Gastroesophageal sphincter (tissue), 4 donors: ENCODE data around the gene B4GALT2. TPM values are rescaled to one million over a fixed set of nuclear protein-coding genes. Genes with fewer than 3 reads are reported as not detected.

Experiments used
- ATAC-seq: fragments of 150-250 bp; one replicate; pipeline ENCODE4 v1.9.1; 2016; ENCODE audit warnings: mild to moderate bottlenecking, moderate library complexity
- H3K27ac ChIP-seq, 4 donors: fragments of 200-600 bp; sonication (generic) in 3 of 4; 1 replicate in 3 of 4; 2 replicates in 1 of 4; pipeline ENCODE4 v1.5.1; 2016 to 2019
- H3K27me3 ChIP-seq: fragments of 200-600 bp; sonication (generic); one replicate; pipeline ENCODE4 v1.5.1; 2019
- H3K36me3 ChIP-seq, 2 donors: fragments of 200-600 bp; sonication (generic); one replicate each; pipeline ENCODE4 v1.5.1; 2019; ENCODE audit warnings: control low read depth in 1 of 2
- H3K4me1 ChIP-seq, 3 donors: fragments of 200-600 bp; sonication (generic); 1 replicate in 2 of 3; 2 replicates in 1 of 3; pipeline ENCODE4 v1.5.1; 2016 to 2019; ENCODE audit warnings: control low read depth in 2 of 3
- H3K4me3 ChIP-seq, 2 donors: fragments of 200-600 bp; sonication (generic); one replicate each; pipeline ENCODE4 v1.5.1; 2019; ENCODE audit warnings: mild to moderate bottlenecking in 1 of 2, moderate library complexity in 1 of 2
- H3K9me3 ChIP-seq, 3 donors: fragments of 200-600 bp; sonication (generic); one replicate each; pipeline ENCODE4 v1.5.1; 2017 to 2019; ENCODE audit warnings: control low read depth in 2 of 3
- EP300 ChIP-seq: sonication (generic); formaldehyde crosslinking; IDR thresholded peaks from one replicate; pipeline ENCODE4 v1.6.1; 2017; ENCODE audit warnings: antibody characterized with exemption, mild to moderate bottlenecking
- POLR2A ChIP-seq, 2 donors: fragments of 450-650 bp; IDR thresholded peaks; one replicate each; pipeline ENCODE4 v1.6.1; 2017; ENCODE audit warnings: antibody characterized with exemption in 2 of 2, mild to moderate bottlenecking in 2 of 2, moderate library complexity in 1 of 2
- POLR2AphosphoS5 ChIP-seq: sonication (generic); formaldehyde crosslinking; IDR thresholded peaks from one replicate; pipeline ENCODE4 v1.6.1; 2017; ENCODE audit warnings: antibody characterized with exemption
- WGBS, 2 donors: methylation state at CpG; one replicate each; pipeline ENCODE4 v1.1.5; 2018; ENCODE audit warnings: low coverage in 1 of 2; 5-methylcytosine and 5-hydroxymethylcytosine counted together
- total RNA-seq, 4 donors: library from RNA; depleted of rRNA; stranded (reverse); fragments of >200 nt; gene quantifications; one replicate each; pipeline ENCODE4 v1.1.0, GENCODE V29; 2016
- TF ChIP-seq, protein P1 (sequence below), 4 experiments: fragments of 200-600 bp in 2 of 4; fragments of 450-650 bp in 2 of 4; sonication (generic) in 1 of 4; IDR thresholded peaks; one replicate each; pipeline ENCODE4 v1.5.1; 2017 to 2019; ENCODE audit warnings: antibody characterized with exemption in 4 of 4, mild to moderate bottlenecking in 2 of 4, moderate library complexity in 2 of 4

Gene B4GALT2
- total RNA-seq, 4 donors from 2014 or later, result 34.4 to 129 (median 37.6) TPM

DNA sequence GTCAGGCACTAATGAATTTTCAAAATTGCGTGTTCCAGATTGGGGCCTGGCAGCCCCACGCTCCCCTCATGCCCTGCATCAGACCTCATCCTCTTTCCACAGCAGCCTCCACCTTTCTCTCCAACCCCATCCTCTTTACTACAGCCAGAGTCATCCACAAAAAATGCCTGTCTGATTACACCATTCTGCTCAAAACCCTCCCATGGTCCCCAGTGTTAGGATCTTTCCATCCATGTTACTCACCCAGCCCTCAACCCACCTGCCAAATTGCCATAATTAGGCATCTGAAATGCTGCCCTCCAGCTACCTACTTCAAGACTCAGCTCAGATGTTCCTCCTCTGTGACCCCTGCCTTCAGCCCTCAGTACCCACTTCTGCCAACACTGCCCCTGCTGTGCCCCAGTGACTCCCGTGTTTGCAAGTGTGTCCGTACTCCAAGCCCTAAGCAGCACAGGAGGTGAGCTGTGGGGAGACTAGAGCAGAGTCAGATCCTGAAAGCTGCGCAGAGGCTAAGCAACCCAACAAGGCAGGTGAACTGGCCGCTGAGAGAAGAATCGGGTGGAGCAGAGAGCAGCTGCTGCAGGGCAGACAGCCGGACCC lies 46.1 kb upstream of the B4GALT2 start:
- no peak for ATAC-seq

DNA sequence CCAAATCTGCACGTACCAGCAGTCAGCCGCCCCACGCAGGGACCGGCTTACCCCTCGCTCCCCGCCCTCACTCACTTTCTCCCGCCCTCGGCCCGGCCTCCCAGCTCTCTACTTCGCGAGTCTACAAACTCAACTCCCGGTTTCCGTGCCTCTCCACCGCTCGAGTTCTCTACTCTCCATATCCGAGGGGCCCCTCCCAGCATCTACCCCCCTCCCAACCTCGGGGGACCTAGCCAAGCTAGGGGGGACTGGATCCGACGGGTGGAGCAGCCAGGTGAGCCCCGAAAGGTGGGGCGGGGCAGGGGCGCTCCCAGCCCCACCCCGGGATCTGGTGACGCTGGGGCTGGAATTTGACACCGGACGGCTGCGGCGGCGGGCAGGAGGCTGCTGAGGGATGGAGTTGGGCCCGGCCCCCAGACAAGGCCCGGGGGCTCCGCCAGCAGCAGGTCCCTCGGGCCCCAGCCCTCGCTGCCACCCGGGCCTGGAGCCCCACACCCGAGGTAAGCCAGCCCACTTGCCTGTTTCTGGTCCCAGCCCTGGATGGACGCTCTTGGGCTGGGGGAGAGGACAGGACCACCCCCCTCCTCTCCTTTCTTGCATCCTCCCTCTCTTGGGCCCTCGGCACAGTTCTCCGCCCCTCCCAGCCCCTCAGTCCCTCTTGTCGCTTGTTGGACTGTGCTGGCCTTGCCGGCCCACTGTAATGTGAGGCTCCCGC lies 45.5 kb upstream of the B4GALT2 start, which contains the start of gene ARTN:
TSS of gene ARTN (plus strand) at position 416 of the 715 bp plus-strand sequence. CDS start 1,856 bp downstream, outside the sequence.
- no peaks in the 10 kb centered on the region for H3K9me3 ChIP-seq
- peaks cover 0 to 43% (median 20%) of the 10 kb centered on the region in 3 donors for H3K4me1 ChIP-seq
- peaks cover 0 to 18% of the 10 kb centered on the region in 2 donors for H3K36me3 ChIP-seq
- peak within 1 kb of the TSS; percentile 17 to 51 for H3K4me3 ChIP-seq
- TF ChIP-seq EP300, result no peak
- TF ChIP-seq, protein P1, sequence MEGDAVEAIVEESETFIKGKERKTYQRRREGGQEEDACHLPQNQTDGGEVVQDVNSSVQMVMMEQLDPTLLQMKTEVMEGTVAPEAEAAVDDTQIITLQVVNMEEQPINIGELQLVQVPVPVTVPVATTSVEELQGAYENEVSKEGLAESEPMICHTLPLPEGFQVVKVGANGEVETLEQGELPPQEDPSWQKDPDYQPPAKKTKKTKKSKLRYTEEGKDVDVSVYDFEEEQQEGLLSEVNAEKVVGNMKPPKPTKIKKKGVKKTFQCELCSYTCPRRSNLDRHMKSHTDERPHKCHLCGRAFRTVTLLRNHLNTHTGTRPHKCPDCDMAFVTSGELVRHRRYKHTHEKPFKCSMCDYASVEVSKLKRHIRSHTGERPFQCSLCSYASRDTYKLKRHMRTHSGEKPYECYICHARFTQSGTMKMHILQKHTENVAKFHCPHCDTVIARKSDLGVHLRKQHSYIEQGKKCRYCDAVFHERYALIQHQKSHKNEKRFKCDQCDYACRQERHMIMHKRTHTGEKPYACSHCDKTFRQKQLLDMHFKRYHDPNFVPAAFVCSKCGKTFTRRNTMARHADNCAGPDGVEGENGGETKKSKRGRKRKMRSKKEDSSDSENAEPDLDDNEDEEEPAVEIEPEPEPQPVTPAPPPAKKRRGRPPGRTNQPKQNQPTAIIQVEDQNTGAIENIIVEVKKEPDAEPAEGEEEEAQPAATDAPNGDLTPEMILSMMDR (IDR thresholded peaks at IDR 0.05), result no peak
- no peak for TF ChIP-seq POLR2A (IDR thresholded peaks at IDR 0.05)
- TF ChIP-seq POLR2AphosphoS5, result no peak
- H3K27me3 ChIP-seq, result peaks cover 12% of the 10 kb centered on the region
- WGBS, 2 donors, result 0 to 8% methylated on average over 2 to 8 of the region's 42 CpGs
- peak within 1 kb of the TSS in 2 of 4 donors; percentile 39 to 61 for H3K27ac ChIP-seq
- no peak for ATAC-seq

More for the DNA sequence above, 46.1 kb upstream of the B4GALT2 start:
- TF ChIP-seq, protein P1 (IDR thresholded peaks at IDR 0.05), result no peak
- TF ChIP-seq POLR2A (IDR thresholded peaks at IDR 0.05) (no peak), POLR2AphosphoS5 (no peak), EP300 (no peak)
- H3K27ac ChIP-seq, result peak overlapping the region in 2 of 4 donors; percentile 39 to 61
- peaks cover 0 to 43% (median 20%) of the 10 kb centered on the region in 3 donors for H3K4me1 ChIP-seq
- H3K9me3 ChIP-seq, result no peaks in the 10 kb centered on the region
- H3K4me3 ChIP-seq, result peak overlapping the region; percentile 17 to 51
- WGBS, 2 donors, result 37 to 67% methylated on average over 3 to 6 of the region's 8 CpGs
- H3K36me3 ChIP-seq, result peaks cover 0 to 18% of the 10 kb centered on the region in 2 donors
- peaks cover 12% of the 10 kb centered on the region for H3K27me3 ChIP-seq

DNA sequence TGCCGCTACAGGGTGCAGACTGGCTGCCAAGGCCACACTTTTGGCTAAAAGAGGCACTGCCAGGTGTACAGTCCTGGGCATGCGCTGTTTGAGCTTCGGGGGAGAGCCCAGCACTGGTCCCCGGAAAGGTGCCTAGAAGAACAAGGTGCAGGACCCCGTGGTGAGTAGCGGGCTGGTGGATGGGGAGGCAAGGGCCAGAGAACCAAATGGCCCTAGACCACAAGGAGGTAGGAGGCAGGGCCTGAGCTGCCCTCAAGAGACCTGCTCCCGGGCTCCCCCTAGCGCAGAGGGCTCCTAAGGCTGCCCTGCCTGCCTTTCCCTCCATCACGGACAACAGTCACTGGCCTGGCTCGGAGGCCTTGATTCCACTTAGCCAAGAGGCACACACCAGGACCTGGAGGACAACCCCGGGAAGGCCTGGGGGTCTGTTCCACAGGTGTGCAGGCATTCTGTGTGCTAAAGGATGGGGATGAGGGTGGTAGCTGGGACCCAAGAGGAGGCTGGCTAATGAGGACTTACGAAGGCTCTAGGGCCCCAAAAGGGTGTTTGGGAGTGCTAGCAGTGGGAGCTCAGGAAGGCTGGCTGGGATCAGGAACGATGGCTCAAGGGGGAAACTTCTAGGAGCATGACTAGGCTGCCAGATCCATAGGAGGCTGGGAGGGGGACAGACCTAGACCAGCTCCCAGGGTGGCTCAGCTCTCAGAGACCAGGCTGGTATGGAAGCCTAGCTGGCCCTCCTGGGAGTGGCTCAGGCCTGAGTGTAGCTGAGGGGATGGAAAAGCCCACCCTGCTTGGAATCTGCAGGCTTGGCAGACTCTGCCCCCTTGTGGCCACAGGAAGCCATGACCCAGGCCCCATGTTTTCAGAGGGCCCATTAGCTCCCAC lies 44.7 kb upstream of the B4GALT2 start:
- ATAC-seq, result peak; percentile 46
- Histone ChIP-seq H3K36me3 (peaks cover 0 to 18% of the 10 kb centered on the region in 2 donors), H3K4me1 (peaks cover 0 to 43% (median 20%) of the 10 kb centered on the region in 3 donors), H3K4me3 (peak overlapping the region in 1 of 2 donors; percentile 51), H3K9me3 (no peaks in the 10 kb centered on the region), H3K27me3 (peaks cover 12% of the 10 kb centered on the region), H3K27ac (peak overlapping the region in 2 of 4 donors; percentile 39 to 61)
- WGBS, 2 donors, result 0 to 19% methylated on average over 1 to 3 of the region's 13 CpGs
- no peak for TF ChIP-seq POLR2AphosphoS5
- TF ChIP-seq, protein P1 (IDR thresholded peaks at IDR 0.05), result peak in 3 of 4 experiments; percentile 91 to 94 (median 94)

DNA sequence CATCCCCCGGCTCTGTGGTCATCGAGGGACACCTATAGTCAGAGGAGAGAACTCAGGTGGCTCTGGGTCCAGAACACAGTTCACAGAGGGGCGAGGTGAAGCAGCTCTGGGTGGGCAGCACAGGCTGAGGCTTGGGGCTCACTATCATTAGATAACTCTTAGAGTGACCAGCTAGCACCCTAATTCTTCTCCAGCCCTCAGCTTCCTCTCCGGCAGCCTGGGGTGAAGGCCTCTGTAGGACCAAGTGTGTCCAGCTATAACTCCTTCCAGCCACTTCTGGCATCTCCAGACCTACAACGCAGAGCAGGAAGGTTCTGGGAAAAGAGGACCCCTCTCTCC lies 44.1 kb upstream of the B4GALT2 start:
- WGBS, 2 donors, result 21 to 69% methylated on average over 3 of the region's 5 CpGs
- ATAC-seq, result no peak
- Histone ChIP-seq H3K27me3 (peaks cover 12% of the 10 kb centered on the region), H3K4me3 (no peak overlapping the region), H3K4me1 (peaks cover 0 to 43% (median 20%) of the 10 kb centered on the region in 3 donors), H3K27ac (peak overlapping the region in 2 of 4 donors; percentile 39 to 61), H3K9me3 (no peaks in the 10 kb centered on the region), H3K36me3 (peaks cover 0 to 12% of the 10 kb centered on the region in 2 donors)
- TF ChIP-seq EP300, result no peak
- TF ChIP-seq, protein P1 (IDR thresholded peaks at IDR 0.05), result peak in 1 of 4 experiments; percentile 5
